GM12878 (cell line): Measurements from ENCODE around the gene SUPT7L. TPM values are rescaled to one million over a fixed set of nuclear protein-coding genes. Genes with fewer than 3 reads are reported as not detected.

Experiments used
- ATAC-seq: fragments of 200-7000 bp; cut with Tn5 transposase; 3 replicates; pipeline ENCODE4 v1.9.1; 2020; ENCODE audit warnings: mild to moderate bottlenecking, moderate library complexity
- BruUV-seq: library from RNA; stranded (reverse); fragments of 400-500 nt; replicated peaks from 2 replicates; lab custom pipeline; 2021; lab: Mats Ljungman, UMichigan
- CTCF ChIA-PET: fragments of 300-600 bp; sonication (Branson Sonifier 250); formaldehyde crosslinking; extraction: SDS; loops from one replicate; lab custom pipeline; 2021; ENCODE audit warnings: inconsistent platforms; lab: Yijun Ruan, JAX
- POLR2A ChIA-PET: fragments of 350-600 bp; formaldehyde crosslinking; extraction: SDS; loops from one replicate; lab custom pipeline; 2021; ENCODE audit warnings: inconsistent platforms; lab: Charles Lee
- RAD21 ChIA-PET: fragments of 300-600 bp; sonication (Branson Sonifier 250); formaldehyde crosslinking; loops from one replicate; lab custom pipeline; 2023; ENCODE audit warnings: antibody characterized with exemption; ENCODE audit not compliant: unreplicated experiment; lab: Charles Lee
- SMC1A ChIA-PET: fragments of 300-600 bp; sonication (Branson Sonifier 250); formaldehyde crosslinking; loops from one replicate; lab custom pipeline; 2023; ENCODE audit not compliant: unreplicated experiment, uncharacterized antibody; lab: Charles Lee
- DNase-seq: peaks from one replicate; pipeline ENCODE4 v3.0.0-alpha.2; 2011; ENCODE audit warnings: low read depth, low spot score
- FAIRE-seq: peaks from 3 replicates; lab custom pipeline; 2011; peaks lifted over from hg19 to GRCh38; lab: Jason Lieb, UNC
- H2AFZ ChIP-seq: 2 replicates; pipeline ENCODE4 v1.6.0; 2011; ENCODE audit warnings: low read depth, low read length, control low read depth; ENCODE audit not compliant: control insufficient read depth
- H3K27ac ChIP-seq: 2 replicates; pipeline ENCODE4 v1.5.1; 2011; ENCODE audit warnings: control low read depth; ENCODE audit not compliant: control insufficient read depth, insufficient read depth
- H3K27me3 ChIP-seq, 2 experiments: replicated peaks in 1 of 2; 2 replicates each; pipeline versions ENCODE4 v1.6.0 to v1.6.1; 2011; ENCODE audit warnings: low read length in 1 of 2; ENCODE audit not compliant: control insufficient read depth in 2 of 2, insufficient read depth in 2 of 2
- H3K36me3 ChIP-seq, 2 experiments: 2 replicates each; pipeline ENCODE4 v1.5.1; 2011; ENCODE audit warnings: low read length in 1 of 2; ENCODE audit not compliant: control insufficient read depth in 2 of 2, insufficient read depth in 2 of 2
- H3K4me1 ChIP-seq: 2 replicates; pipeline ENCODE4 v1.6.1; 2011; ENCODE audit warnings: mild to moderate bottlenecking, low read length, moderate library complexity, mixed read lengths; ENCODE audit not compliant: control insufficient read depth, insufficient read depth
- H3K4me2 ChIP-seq: 2 replicates; pipeline ENCODE4 v1.6.0; 2011; ENCODE audit warnings: control low read depth; ENCODE audit not compliant: control insufficient read depth, insufficient read depth
- H3K4me3 ChIP-seq: fragments of 200-600 bp; sonication (generic); 2 replicates; pipeline ENCODE4 v1.5.1; 2016
- H3K79me2 ChIP-seq: 2 replicates; pipeline ENCODE4 v1.6.0; 2011; ENCODE audit warnings: low read length; ENCODE audit not compliant: control insufficient read depth, insufficient read depth
- H3K9ac ChIP-seq: 2 replicates; pipeline ENCODE4 v1.8.0; 2011; ENCODE audit warnings: low read length, control low read depth, mixed read lengths; ENCODE audit not compliant: control insufficient read depth, insufficient read depth
- H3K9me3 ChIP-seq: replicated peaks from 3 replicates; pipeline ENCODE4 v1.5.1; 2011; ENCODE audit warnings: mild to moderate bottlenecking, low read length; ENCODE audit not compliant: control insufficient read depth, insufficient read depth
- H4K20me1 ChIP-seq: 2 replicates; pipeline ENCODE4 v1.6.0; 2011; ENCODE audit not compliant: control insufficient read depth, insufficient read depth
- ATF3 ChIP-seq: IDR thresholded peaks from 2 replicates; pipeline ENCODE4 v1.6.1; 2011; ENCODE audit warnings: low read depth, mild to moderate bottlenecking, low read length, moderate library complexity, borderline replicate concordance; ENCODE audit errors: extremely low read depth
- BCL11A ChIP-seq: IDR thresholded peaks from 2 replicates; pipeline ENCODE4 v1.6.1; 2011; ENCODE audit warnings: low read depth, low read length
- CBX5 ChIP-seq: sonication (generic); IDR thresholded peaks from 2 replicates; pipeline ENCODE4 v1.6.1; 2016; ENCODE audit warnings: low read depth, moderate library complexity, mild to moderate bottlenecking, inconsistent platforms
- HCFC1 ChIP-seq: fragments of 150-350 bp; IDR thresholded peaks from 2 replicates; pipeline ENCODE4 v1.6.1; 2014; ENCODE audit warnings: low read length
- IRF5 ChIP-seq: fragments of 450-650 bp; IDR thresholded peaks from 2 replicates; pipeline ENCODE4 v1.6.1; 2017; ENCODE audit warnings: borderline replicate concordance
- MXI1 ChIP-seq: fragments of 150-350 bp; IDR thresholded peaks from 2 replicates; pipeline ENCODE4 v1.6.1; 2011; ENCODE audit warnings: low read depth, mild to moderate bottlenecking, inconsistent platforms, low read length, improper control_type of control experiment
- NFYA ChIP-seq: IDR thresholded peaks from 2 replicates; pipeline ENCODE4 v1.6.1; 2011; ENCODE audit warnings: low read depth, mild to moderate bottlenecking, low read length, improper control_type of control experiment, borderline replicate concordance
- NR2C1 ChIP-seq: fragments of 450-650 bp; IDR thresholded peaks from 2 replicates; pipeline ENCODE4 v1.6.1; 2017; ENCODE audit warnings: antibody characterized with exemption, mild to moderate bottlenecking, moderate library complexity
- NR2F1 ChIP-seq: fragments of 450-650 bp; conservative IDR thresholded peaks from 2 replicates; pipeline ENCODE4 v1.6.1; 2017; ENCODE audit warnings: mild to moderate bottlenecking
- PAX5 ChIP-seq: IDR thresholded peaks from 2 replicates; pipeline ENCODE4 v1.6.1; 2011; ENCODE audit warnings: low read depth, low read length, borderline replicate concordance
- RFX5 ChIP-seq: IDR thresholded peaks from 2 replicates; pipeline ENCODE4 v1.6.1; 2011; ENCODE audit warnings: low read depth, low read length, improper control_type of control experiment
- SREBF1 ChIP-seq: IDR thresholded peaks from 2 replicates; pipeline ENCODE4 v1.6.1; 2012; ENCODE audit warnings: mild to moderate bottlenecking, low read length
- ZNF384 ChIP-seq: IDR thresholded peaks from 2 replicates; pipeline ENCODE4 v1.6.1; 2012; ENCODE audit warnings: low read depth, mild to moderate bottlenecking, low read length, improper control_type of control experiment, borderline replicate concordance
- ZNF592 ChIP-seq: fragments of 450-650 bp; IDR thresholded peaks from 2 replicates; pipeline ENCODE4 v1.6.1; 2017; ENCODE audit warnings: mild to moderate bottlenecking, moderate library complexity
- ZNF687 ChIP-seq: fragments of 450-650 bp; IDR thresholded peaks from 2 replicates; pipeline ENCODE4 v1.6.1; 2017; ENCODE audit warnings: mild to moderate bottlenecking, moderate library complexity
- in situ Hi-C: fragments of 300-500 bp; cut with MboI; formaldehyde crosslinking; loops from 9 replicates; pipeline ENCODE4 v1.14.3; 2018; ENCODE audit warnings: mixed read lengths
- intact Hi-C: fragments of 100-400 bp; cut with micrococcal nuclease; formaldehyde crosslinking; loops from one replicate; pipeline ENCODE4 v1.14.2; 2022; ENCODE audit not compliant: unreplicated experiment
- polyA plus RNA-seq, 11 experiments: library from polyadenylated mRNA; depleted of rRNA in 4 of 11; unstranded in 6 of 11; stranded (reverse) in 5 of 11; fragments of >200 nt; fragmentation: Nextera tagmentation in 4 of 11; fragmentation: Illumina TruSeq in 1 of 11; extraction: Ambion mirVana in 4 of 11; extraction: Trizol in 1 of 11; gene quantifications; 1 replicate in 1 of 11; 2 replicates in 10 of 11; pipeline versions ENCODE4 v1.2.1 to v1.2.3, GENCODE V29; 2011 to 2016; ENCODE audit warnings: inconsistent platforms in 2 of 11, missing spikeins in 2 of 11, low read depth in 1 of 11
- total RNA-seq, 4 experiments: library from RNA; depleted of rRNA in 3 of 4; stranded (reverse); fragments of >200 nt in 3 of 4; fragmentation: Illumina TruSeq in 1 of 4; extraction: Trizol in 1 of 4; gene quantifications; 2 replicates each; pipeline versions ENCODE4 v1.2.1 to v1.2.3, GENCODE V29; 2013 to 2021

The SUPT7L gene
- total and polyA plus RNA-seq, 10 of the 15 experiments (the other 5 are each of a cell fraction or from before 2014, with no cell fraction given), result 10.2 to 43.7 (median 21.3) TPM

- no peak overlapping the region for H3K4me3 ChIP-seq
- TF ChIP-seq NR2C1, result no peak
- TF ChIP-seq RFX5, result no peak
- no peak for TF ChIP-seq MXI1
- no peak for TF ChIP-seq PAX5
- TF ChIP-seq IRF5, result no peak
- no peak for TF ChIP-seq ZNF384
- TF ChIP-seq BCL11A, result no peak
- TF ChIP-seq ZNF687, result no peak
- no peak for TF ChIP-seq NR2F1
- no peak for TF ChIP-seq NFYA
- no peak for TF ChIP-seq SREBF1
- TF ChIP-seq ZNF592, result no peak
- TF ChIP-seq CBX5, result no peak
- no peak for TF ChIP-seq ATF3
- TF ChIP-seq HCFC1, result no peak
- ChIA-PET CTCF (interaction anchor here (0.9 to 2.4 kb wide), 2 partner anchors 35 to 57 kb away, joined by 3 to 14 read pairs; no protein-coding TSS in a partner anchor), RAD21 (interaction anchor here (1.2 to 1.3 kb wide), 2 partner anchors 11 to 19 kb away, joined by 3 read pairs; no protein-coding TSS in a partner anchor), SMC1A (interaction anchor here (1.1 to 1.8 kb wide), 2 partner anchors 11 to 36 kb away, joined by 3 to 4 read pairs; no protein-coding TSS in a partner anchor), POLR2A (no interaction called here)
- H3K4me1 ChIP-seq, result no peaks in the 10 kb centered on the region
- ATAC-seq (no peak), FAIRE-seq (no peak), DNase-seq (no peak)
- no TSS peak for BruUV-seq
- peaks cover 2 to 29% of the 10 kb centered on the region in 2 experiments; a peak in 3 of 4 replicates for H3K36me3 ChIP-seq
- no peak overlapping the region for H2AFZ ChIP-seq
- no peaks in the 10 kb centered on the region for H3K79me2 ChIP-seq
- no peak overlapping the region for H3K9ac ChIP-seq
- in situ Hi-C loops, result no loop called here
- H3K4me2 ChIP-seq, result no peak overlapping the region
- H4K20me1 ChIP-seq, result no peaks in the 10 kb centered on the region
- intact Hi-C loops, result no loop called here
- H3K27me3 ChIP-seq, result no peaks in the 10 kb centered on the region
- no peaks in the 10 kb centered on the region for H3K9me3 ChIP-seq
- no peak overlapping the region for H3K27ac ChIP-seq
Observed at GRCh38 chr2:27647289-27647688, 16.1 kb downstream of the SUPT7L start.
